BE2C (cell line): ENCODE results near the gene FHOD3.
"Not testable (repeated sequence)": the region's sequence is repeated elsewhere in the genome, so short reads cannot be mapped to it uniquely, and the experiment has no call there.

ENCODE experiments used
- DNase-seq: peaks from one replicate; pipeline ENCODE4 v3.0.0-alpha.2; 2020
- H3K27me3 ChIP-seq: fragments of 250-450 bp; sonication (Bioruptor Pico); 2 replicates; pipeline ENCODE4 v1.5.1; 2020; ENCODE audit warnings: mild to moderate bottlenecking
- H3K36me3 ChIP-seq: fragments of 250-450 bp; sonication (Bioruptor Pico); 2 replicates; pipeline ENCODE4 v1.5.1; 2020; ENCODE audit warnings: mild to moderate bottlenecking
- H3K4me1 ChIP-seq: fragments of 250-450 bp; sonication (Bioruptor Pico); 2 replicates; pipeline ENCODE4 v1.5.1; 2020
- H3K4me3 ChIP-seq: 2 replicates; pipeline ENCODE4 v1.5.1; 2011; ENCODE audit warnings: low read depth, low read length
- H3K9me3 ChIP-seq: fragments of 250-450 bp; sonication (Bioruptor Pico); 2 replicates; pipeline ENCODE4 v1.5.1; 2020
- CTCF ChIP-seq: IDR thresholded peaks from 2 replicates; pipeline ENCODE4 v1.5.1; 2012; ENCODE audit warnings: mild to moderate bottlenecking, low read depth, low read length

The FHOD3 gene

GRCh38 chr18:36757991-36758390, 460.5 kb downstream of the FHOD3 start:
- TF ChIP-seq CTCF: no peak
- no peak for DNase-seq
- H3K36me3 ChIP-seq: no peaks in the 10 kb centered on the region

DNA sequence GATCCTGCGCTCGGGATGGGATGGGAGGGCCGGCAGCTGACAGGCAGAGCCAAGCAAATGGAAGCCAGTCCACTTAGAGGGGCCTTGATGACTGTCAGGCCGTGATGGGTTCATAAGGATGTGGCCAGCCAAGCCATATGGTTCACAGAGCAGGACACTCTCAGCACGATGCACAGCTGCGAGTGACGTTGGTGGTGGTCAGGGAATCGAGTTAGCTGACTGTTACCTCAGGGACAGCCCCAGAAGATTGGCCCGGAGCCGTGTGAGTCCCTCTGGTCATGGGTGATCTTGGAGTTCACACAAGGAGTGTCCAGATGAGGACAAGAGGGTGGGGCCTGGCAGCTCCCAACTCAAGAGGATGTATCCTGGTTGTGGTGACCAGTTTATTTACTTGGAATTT, 461.1 kb downstream of the FHOD3 start:
- no peak for DNase-seq
- Histone ChIP-seq H3K4me1 (no peaks in the 10 kb centered on the region), H3K9me3 (no peaks in the 10 kb centered on the region), H3K27me3 (no peaks in the 10 kb centered on the region), H3K36me3 (no peaks in the 10 kb centered on the region), H3K4me3 (no peak overlapping the region)
- no peak for TF ChIP-seq CTCF

More at GRCh38 chr18:36757991-36758390, 460.5 kb downstream of the FHOD3 start:
- no peaks in the 10 kb centered on the region for H3K4me1 ChIP-seq
- no peaks in the 10 kb centered on the region for H3K27me3 ChIP-seq
- H3K9me3 ChIP-seq: no peaks in the 10 kb centered on the region
- H3K4me3 ChIP-seq: no peak overlapping the region

DNA sequence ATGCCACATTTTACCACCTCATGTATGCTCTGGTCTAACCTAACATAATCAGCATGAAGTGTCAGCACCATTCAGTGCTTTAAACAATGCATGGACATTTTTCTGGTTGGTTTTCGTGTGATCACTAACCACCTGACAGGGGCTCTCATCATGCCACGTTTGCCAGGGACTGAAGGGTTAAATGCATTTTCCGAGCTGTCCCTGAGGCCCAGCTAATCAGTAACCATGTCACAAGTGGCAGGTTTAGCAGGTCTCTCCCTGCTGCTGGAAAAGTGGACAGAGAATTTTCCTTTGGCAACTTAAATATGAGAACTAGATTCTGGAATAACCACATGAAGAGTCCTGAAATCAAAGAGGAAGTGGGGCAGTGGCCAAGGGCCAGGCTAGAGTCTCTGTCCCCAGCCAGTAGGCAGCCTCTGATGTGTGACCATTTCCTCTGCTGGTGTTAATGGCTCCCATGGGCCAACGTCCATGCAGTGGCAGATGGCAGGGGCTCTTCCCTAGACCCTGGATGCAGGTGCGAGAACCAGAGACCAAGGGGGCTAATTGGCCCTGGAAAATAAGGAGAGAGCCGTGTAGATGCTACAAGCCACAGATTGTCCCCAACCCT, 461.8 kb downstream of the FHOD3 start:
- Histone ChIP-seq H3K4me3 (no peak overlapping the region), H3K4me1 (no peaks in the 10 kb centered on the region), H3K36me3 (no peaks in the 10 kb centered on the region), H3K27me3 (no peaks in the 10 kb centered on the region), H3K9me3 (no peaks in the 10 kb centered on the region)
- no peak for TF ChIP-seq CTCF
- DNase-seq: no peak

DNA sequence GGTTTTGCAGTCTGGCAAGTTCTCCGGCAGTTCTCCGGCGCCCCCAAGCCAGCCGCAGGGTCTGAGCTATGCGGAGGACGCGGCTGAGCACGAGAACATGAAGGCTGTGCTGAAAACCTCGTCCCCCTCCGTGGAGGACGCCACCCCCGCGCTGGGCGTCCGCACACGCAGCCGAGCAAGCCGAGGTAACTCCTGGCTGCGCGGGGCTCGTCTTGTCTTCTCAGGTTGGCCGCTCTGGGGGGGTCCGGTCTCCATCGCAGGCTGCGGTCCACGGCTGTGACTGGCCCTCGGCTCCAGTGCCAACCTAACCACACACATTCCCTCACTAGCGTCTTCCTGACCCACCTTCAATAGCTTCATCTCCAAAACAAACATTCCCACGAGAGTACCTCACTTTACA, 463.1 kb downstream of the FHOD3 start:
- Histone ChIP-seq H3K36me3 (no peaks in the 10 kb centered on the region), H3K27me3 (no peaks in the 10 kb centered on the region), H3K9me3 (no peaks in the 10 kb centered on the region), H3K4me1 (no peaks in the 10 kb centered on the region), H3K4me3 (no peak overlapping the region)
- DNase-seq: no peak
- TF ChIP-seq CTCF: no peak

DNA sequence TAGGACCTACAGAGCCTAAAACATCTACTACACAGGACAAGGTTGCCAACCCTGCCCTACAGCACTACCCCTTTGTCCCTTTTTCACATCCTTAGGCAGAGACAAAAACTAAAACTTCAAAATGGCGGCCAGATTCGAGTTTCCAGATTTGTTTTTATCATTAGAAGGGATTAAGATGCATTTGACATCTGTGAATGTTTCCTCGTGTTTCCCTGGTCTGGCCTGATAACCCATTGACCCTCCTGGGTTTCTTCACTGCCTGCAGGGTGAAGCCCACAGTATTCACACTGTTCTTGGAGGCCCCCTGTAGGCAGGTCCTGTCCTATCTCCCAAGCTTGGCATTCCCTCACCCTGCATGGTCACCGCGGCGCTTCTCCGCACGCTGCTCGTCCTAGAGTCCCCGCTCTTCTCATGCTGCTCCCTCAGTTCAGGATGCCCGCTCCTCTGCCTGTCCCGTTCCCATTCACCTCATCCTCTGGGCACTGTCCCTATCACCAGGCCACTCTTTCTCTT, 463.7 kb downstream of the FHOD3 start:
- no peak overlapping the region for H3K4me3 ChIP-seq
- no peaks in the 10 kb centered on the region for H3K9me3 ChIP-seq
- no peaks in the 10 kb centered on the region for H3K36me3 ChIP-seq
- no peak for TF ChIP-seq CTCF
- no peaks in the 10 kb centered on the region for H3K4me1 ChIP-seq
- DNase-seq: no peak
- no peaks in the 10 kb centered on the region for H3K27me3 ChIP-seq

DNA sequence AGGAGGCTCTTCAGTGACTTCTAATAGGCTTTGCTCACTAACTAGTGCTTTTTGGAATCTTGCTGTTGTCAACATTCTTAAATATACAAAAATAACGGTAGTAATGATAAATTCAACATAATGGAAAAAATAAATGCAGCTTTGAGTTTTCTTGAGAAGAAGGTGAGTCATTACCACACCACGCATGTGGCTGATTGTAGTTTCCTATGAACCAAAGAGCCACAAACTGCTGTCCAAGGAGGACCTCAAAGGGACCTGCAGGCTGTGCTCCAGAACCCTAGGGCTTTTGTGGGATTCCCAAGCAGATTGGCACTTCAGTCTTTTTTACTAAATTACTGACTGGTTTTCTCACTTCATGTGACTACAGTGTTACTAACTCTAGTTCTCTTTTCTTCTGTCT, 464.6 kb downstream of the FHOD3 start:
- TF ChIP-seq CTCF: no peak
- no peak for DNase-seq
- no peaks in the 10 kb centered on the region for H3K4me1 ChIP-seq
- H3K27me3 ChIP-seq: no peaks in the 10 kb centered on the region
- H3K36me3 ChIP-seq: no peaks in the 10 kb centered on the region
- H3K4me3 ChIP-seq: no peak overlapping the region
- H3K9me3 ChIP-seq: no peaks in the 10 kb centered on the region

GRCh38 chr18:36762965-36763364, 465.5 kb downstream of the FHOD3 start:
- not testable (repeated sequence) for DNase-seq, H3K4me1 ChIP-seq, H3K36me3 ChIP-seq, H3K4me3 ChIP-seq, H3K27me3 ChIP-seq, H3K9me3 ChIP-seq
